Measurements from ENCODE around the gene SLC3A2. TPM values are rescaled to one million over a fixed set of nuclear protein-coding genes. Genes with fewer than 3 reads are reported as not detected.

Gene SLC3A2
- total RNA-seq, 1 experiment from 2014 or later: 290 TPM

- peaks cover 52% of the 10 kb centered on the region for H3K27me3 Mint-ChIP-seq (ENCODE audit: low read depth)
- H4K91ac ChIP-seq (ENCODE audit: insufficient read length, low read depth, low read length): no peak overlapping the region
- no peak overlapping the region for H3K4me3 Mint-ChIP-seq
These were observed 50.0 kb downstream of the SLC3A2 start for GRCh38 chr11:62930666-62931065.

More at GRCh38 chr11:62930666-62931065, 50.0 kb downstream of the SLC3A2 start:
- no peak overlapping the region for H3T11ph ChIP-seq (ENCODE audit: low read length)
- no peak overlapping the region for H3K27ac Mint-ChIP-seq
- no peak overlapping the region for H2AFZ ChIP-seq (ENCODE audit: low read length)
- H3K14ac ChIP-seq (ENCODE audit: insufficient read depth, low read length): no peak overlapping the region
- H3K79me1 ChIP-seq (ENCODE audit: insufficient read depth, low read depth, low read length, poor library complexity, severe bottlenecking): no peaks in the 10 kb centered on the region
- H2BK20ac ChIP-seq (ENCODE audit: low read depth, low read length, poor library complexity, severe bottlenecking): no peak overlapping the region
- H3K27me3 ChIP-seq (ENCODE audit: insufficient read depth, low read length): peaks cover 17% of the 10 kb centered on the region; the same call in 1 of the 2 replicates
- H3K9me3 Mint-ChIP-seq: no peaks in the 10 kb centered on the region
- WGBS (ENCODE audit: extremely low coverage, insufficient read length, low lambda C conversion rate): no CpG with 5 or more reads among the region's 1 CpG
- H3K4me2 ChIP-seq (ENCODE audit: insufficient read depth, insufficient read length, low read length): no peak overlapping the region
- H2BK12ac ChIP-seq (ENCODE audit: insufficient read length, low read depth, low read length): no peak overlapping the region
- H3K79me2 ChIP-seq (ENCODE audit: insufficient read depth, low read length): no peaks in the 10 kb centered on the region
- H3K36me3 Mint-ChIP-seq (ENCODE audit: insufficient read depth in 1 of 3, low read depth in 3 of 3): no peaks in the 10 kb centered on the region; a peak in 1 of 7 replicates
- no peak overlapping the region for H3K56ac ChIP-seq (ENCODE audit: insufficient read length, low read depth, low read length)
- H3K4me1 Mint-ChIP-seq: peaks cover 28 to 46% of the 10 kb centered on the region in 2 experiments
- no peaks in the 10 kb centered on the region; the same call in 1 of the 2 replicates for H3K4me1 ChIP-seq (ENCODE audit: insufficient read depth, low read length)
- H3K18ac ChIP-seq (ENCODE audit: insufficient read length, low read depth, low read length): no peak overlapping the region
- no peak overlapping the region for H4K5ac ChIP-seq (ENCODE audit: insufficient read length, low read depth, low read length)
- H3K23me2 ChIP-seq (ENCODE audit: insufficient read length, low read depth, low read length, poor library complexity, severe bottlenecking): peaks cover 10% of the 10 kb centered on the region
- H4K20me1 ChIP-seq (ENCODE audit: control insufficient read depth, insufficient read depth, insufficient read length): no peaks in the 10 kb centered on the region
- TF ChIP-seq, protein P1, sequence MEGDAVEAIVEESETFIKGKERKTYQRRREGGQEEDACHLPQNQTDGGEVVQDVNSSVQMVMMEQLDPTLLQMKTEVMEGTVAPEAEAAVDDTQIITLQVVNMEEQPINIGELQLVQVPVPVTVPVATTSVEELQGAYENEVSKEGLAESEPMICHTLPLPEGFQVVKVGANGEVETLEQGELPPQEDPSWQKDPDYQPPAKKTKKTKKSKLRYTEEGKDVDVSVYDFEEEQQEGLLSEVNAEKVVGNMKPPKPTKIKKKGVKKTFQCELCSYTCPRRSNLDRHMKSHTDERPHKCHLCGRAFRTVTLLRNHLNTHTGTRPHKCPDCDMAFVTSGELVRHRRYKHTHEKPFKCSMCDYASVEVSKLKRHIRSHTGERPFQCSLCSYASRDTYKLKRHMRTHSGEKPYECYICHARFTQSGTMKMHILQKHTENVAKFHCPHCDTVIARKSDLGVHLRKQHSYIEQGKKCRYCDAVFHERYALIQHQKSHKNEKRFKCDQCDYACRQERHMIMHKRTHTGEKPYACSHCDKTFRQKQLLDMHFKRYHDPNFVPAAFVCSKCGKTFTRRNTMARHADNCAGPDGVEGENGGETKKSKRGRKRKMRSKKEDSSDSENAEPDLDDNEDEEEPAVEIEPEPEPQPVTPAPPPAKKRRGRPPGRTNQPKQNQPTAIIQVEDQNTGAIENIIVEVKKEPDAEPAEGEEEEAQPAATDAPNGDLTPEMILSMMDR (conservative IDR thresholded peaks at IDR 0.05): no peak
- no peak overlapping the region for H3K23ac ChIP-seq (ENCODE audit: insufficient read length, low read depth, low read length)
- no peak overlapping the region for H4K8ac ChIP-seq (replicated peaks; ENCODE audit: insufficient read length, low read depth, low read length)
- no peak overlapping the region for H3K9ac ChIP-seq (ENCODE audit: extremely low read depth, insufficient read length, low read length)
- H2BK120ac ChIP-seq (ENCODE audit: low read depth, low read length, poor library complexity, severe bottlenecking): no peak overlapping the region
- H3K9me3 ChIP-seq (ENCODE audit: control insufficient read depth, low read depth, low read length): no peaks in the 10 kb centered on the region
- DNase-seq: peak; percentile 8
- no peak overlapping the region for H3K27ac ChIP-seq (ENCODE audit: insufficient read length, low read depth, low read length)
- no peak overlapping the region for H2BK5ac ChIP-seq (ENCODE audit: insufficient read length, low read length)
- H2AK5ac ChIP-seq (ENCODE audit: insufficient read length, low read length): no peak overlapping the region
- H3K4ac ChIP-seq (ENCODE audit: low read depth, low read length): no peak overlapping the region
- H2BK15ac ChIP-seq (ENCODE audit: low read depth, low read length): no peak overlapping the region

Data from H9 (cell line).